ENCODE results near the gene PRUNE2.

GRCh38 chr9:76575761-76576160 lies 330.2 kb downstream of the PRUNE2 start:
- TF ChIP-seq POLR2A (IDR thresholded peaks at IDR 0.05): no peak
- TF ChIP-seq CTCF (IDR thresholded peaks at IDR 0.05): no peak

Data from Peyer's patch (tissue), 4 donors.